ENCODE measurements around the gene RSAD1.

RSAD1 gene

GRCh38 chr17:50499721-50500120 is 21.1 kb downstream of the RSAD1 start:
- DNase-seq (ENCODE audit: low read depth), result no peak
- TF ChIP-seq CTCF (conservative IDR thresholded peaks at IDR 0.05; ENCODE audit: control insufficient read depth, insufficient read depth, low read depth, low read length), result no peak
- H3K4me3 ChIP-seq (ENCODE audit: control insufficient read depth, low read depth, low read length), result no peak overlapping the region

- peak; percentile 50 for TF ChIP-seq CTCF (conservative IDR thresholded peaks at IDR 0.05; ENCODE audit: control insufficient read depth, insufficient read depth, low read depth, low read length)
- H3K4me3 ChIP-seq (ENCODE audit: control insufficient read depth, low read depth, low read length), result no peak overlapping the region
- DNase-seq (ENCODE audit: low read depth), result peak; percentile 58
Observed at GRCh38 chr17:50501054-50501453, 22.4 kb downstream of the RSAD1 start.

DNA sequence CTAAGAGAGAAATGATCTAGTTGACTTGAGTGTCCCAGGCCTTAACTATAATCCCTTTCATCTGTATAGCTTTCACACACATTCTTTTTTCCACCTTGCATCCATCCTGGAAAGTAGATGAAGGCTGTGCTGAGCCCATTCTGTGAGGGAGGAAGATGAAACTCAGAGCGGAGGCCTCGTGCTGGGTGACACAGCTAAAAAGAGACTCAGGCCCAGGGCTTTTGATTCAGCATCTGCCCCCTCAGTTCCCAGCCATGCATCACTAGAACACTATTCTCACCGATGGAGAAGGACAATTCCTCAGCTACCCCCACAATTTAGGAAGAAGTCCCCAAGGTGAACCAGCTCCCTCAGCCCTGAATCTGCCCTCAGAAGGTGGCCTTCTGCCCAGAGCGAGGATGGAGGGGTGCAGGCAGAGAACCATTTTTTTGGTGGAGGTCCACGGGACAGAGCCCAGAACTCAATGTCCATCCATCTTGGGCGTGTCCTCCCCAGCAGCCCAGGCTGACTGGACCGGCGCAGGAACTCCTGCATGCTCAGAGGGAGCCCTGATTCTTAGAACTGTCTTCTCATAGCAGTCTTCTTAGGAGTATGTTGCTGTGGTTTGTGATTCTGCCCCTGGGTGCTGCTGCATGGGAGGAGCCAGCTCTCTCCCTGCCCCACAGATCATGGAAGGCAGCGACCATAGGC is 23.8 kb downstream of the RSAD1 start:
- no peak for DNase-seq (ENCODE audit: low read depth)
- TF ChIP-seq CTCF (conservative IDR thresholded peaks at IDR 0.05; ENCODE audit: control insufficient read depth, insufficient read depth, low read depth, low read length), result no peak
- H3K4me3 ChIP-seq (ENCODE audit: control insufficient read depth, low read depth, low read length), result no peak overlapping the region

DNA sequence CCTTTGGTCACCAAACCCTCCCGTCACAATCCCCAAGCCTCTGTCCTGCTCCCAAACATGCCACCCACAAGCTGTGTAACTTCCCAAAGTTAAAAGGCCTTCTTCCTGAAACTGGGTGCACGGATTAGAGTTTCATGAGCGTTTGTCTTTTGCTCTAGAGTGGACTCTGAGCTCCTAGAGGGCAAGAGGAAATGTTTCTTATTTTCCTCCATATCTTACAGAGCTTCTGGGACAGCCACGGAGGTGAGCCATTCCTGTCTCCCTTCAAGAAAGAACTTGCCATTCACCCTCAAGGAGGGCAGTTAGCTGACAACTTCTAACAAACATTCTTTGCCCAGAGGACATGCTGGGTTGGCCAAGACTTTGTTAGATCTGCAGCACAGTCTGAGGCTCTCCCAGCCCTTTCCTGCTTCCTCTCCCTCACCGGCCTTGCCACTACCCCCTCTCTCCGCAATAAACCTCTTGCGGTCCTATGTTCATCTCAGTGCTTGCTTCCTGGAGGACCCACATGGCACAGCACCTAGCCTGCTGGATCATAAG is 27.0 kb downstream of the RSAD1 start:
- no peak for DNase-seq (ENCODE audit: low read depth)
- TF ChIP-seq CTCF (conservative IDR thresholded peaks at IDR 0.05; ENCODE audit: control insufficient read depth, insufficient read depth, low read depth, low read length), result no peak

DNA sequence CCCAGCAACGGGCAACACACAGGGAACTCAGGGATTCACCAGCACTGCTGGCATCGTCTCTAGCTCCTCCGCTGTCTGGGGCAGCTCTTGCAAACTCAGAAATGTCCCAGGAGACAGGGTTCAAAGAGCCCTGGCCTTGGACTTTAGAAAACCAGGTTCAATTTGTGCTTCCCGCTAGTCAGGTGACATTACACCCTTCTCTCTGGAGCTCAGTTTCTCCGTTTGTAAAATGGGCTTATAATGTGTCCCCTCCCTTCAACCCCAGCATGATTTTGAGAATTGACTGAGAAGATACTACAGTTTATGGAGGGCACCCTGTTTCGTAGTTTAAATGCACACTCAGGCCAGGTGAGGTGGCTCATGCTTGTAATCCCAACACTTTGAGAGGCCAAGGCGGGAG is 27.6 kb downstream of the RSAD1 start:
- TF ChIP-seq CTCF (conservative IDR thresholded peaks at IDR 0.05; ENCODE audit: control insufficient read depth, insufficient read depth, low read depth, low read length), result no peak
- H3K4me3 ChIP-seq (ENCODE audit: control insufficient read depth, low read depth, low read length), result no peak overlapping the region
- DNase-seq (ENCODE audit: low read depth), result no peak

More for the DNA sequence above, 27.0 kb downstream of the RSAD1 start:
- H3K4me3 ChIP-seq (ENCODE audit: control insufficient read depth, low read depth, low read length), result no peak overlapping the region

DNA sequence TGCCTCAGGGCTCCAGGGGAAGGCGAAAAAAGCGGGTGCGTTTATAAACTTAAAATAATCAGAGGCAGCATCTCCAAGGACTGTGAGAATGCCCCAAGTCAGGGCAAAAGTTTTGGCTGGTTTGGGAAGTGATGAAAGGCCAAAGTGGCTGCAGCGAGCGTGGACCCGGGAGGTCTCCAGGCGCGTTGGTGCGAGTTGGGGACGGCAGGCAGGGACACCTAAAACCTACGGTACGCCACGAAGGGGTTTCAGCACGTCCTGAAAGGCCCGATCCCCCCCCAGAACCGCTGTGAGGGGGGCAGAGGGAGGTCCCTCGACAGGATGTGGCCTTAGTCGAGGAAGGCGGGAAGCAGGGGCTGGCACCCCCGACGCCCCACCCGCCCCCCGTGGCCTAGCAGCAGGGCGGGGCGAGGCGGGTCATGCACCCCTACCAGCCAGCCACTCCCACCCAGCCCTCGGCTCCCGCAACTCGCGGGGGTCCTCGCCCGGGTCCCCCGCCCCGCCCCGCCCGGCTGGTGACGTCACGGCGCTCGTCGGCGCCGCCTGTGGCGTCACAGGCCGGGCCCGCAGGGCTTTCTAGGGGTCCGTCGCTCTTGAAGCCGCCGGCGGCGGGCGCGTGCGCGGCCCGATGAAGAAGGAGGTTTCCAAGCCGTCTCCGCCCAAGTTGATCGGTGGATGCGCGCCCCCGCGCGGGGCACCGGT is 29.4 kb downstream of the RSAD1 start, which contains the start of gene MYCBPAP:
Gene MYCBPAP (plus strand): TSS at position 569 of the 702 bp plus-strand sequence. CDS start 236 bp downstream, outside the sequence.
- DNase-seq (ENCODE audit: low read depth), result peak; percentile 68
- TF ChIP-seq CTCF (conservative IDR thresholded peaks at IDR 0.05; ENCODE audit: control insufficient read depth, insufficient read depth, low read depth, low read length), result no peak
- peak within 1 kb of the TSS; percentile 42 for H3K4me3 ChIP-seq (ENCODE audit: control insufficient read depth, low read depth, low read length)

All from fibroblast of mammary gland (primary cell).